GM18508 (cell line): ENCODE measurements around the gene PCNX2.

Source experiments
- ATAC-seq: cut with Tn5 transposase; IDR thresholded peaks from one replicate; pipeline ENCODE4 v1.9.1; 2021; ENCODE audit warnings: moderate number of reproducible peaks; ENCODE audit not compliant: insufficient read depth, unreplicated experiment

PCNX2 gene

GRCh38 chr1:233320023-233320422 lies 24.5 kb upstream of the PCNX2 start:
- no peak for ATAC-seq

GRCh38 chr1:233319272-233319671 lies 23.7 kb upstream of the PCNX2 start:
- no peak for ATAC-seq

GRCh38 chr1:233316473-233316872 lies 20.9 kb upstream of the PCNX2 start:
- ATAC-seq: no peak

- no peak for ATAC-seq
Measured at GRCh38 chr1:233315718-233316301, 20.3 kb upstream of the PCNX2 start.

GRCh38 chr1:233313434-233314155 lies 18.1 kb upstream of the PCNX2 start:
- ATAC-seq: no peak

GRCh38 chr1:233304489-233305102 lies 9.1 kb upstream of the PCNX2 start:
- no peak for ATAC-seq

- ATAC-seq: no peak
Measured at GRCh38 chr1:233300326-233300725, 4.8 kb upstream of the PCNX2 start.

GRCh38 chr1:233299450-233299849 lies 3.9 kb upstream of the PCNX2 start:
- no peak for ATAC-seq

GRCh38 chr1:233295975-233296322 lies 424 bp upstream of the PCNX2 start:
- no peak for ATAC-seq

- no peak for ATAC-seq
Measured at GRCh38 chr1:233294913-233295236, 650 bp downstream of the PCNX2 start.

- no peak for ATAC-seq
Measured at GRCh38 chr1:233293556-233294446, 1.7 kb downstream of the PCNX2 start.

- ATAC-seq: no peak
Measured at GRCh38 chr1:233290396-233291034, 5.0 kb downstream of the PCNX2 start.

- no peak for ATAC-seq
Measured at GRCh38 chr1:233289676-233290075, 5.8 kb downstream of the PCNX2 start.

- ATAC-seq: no peak
Measured at GRCh38 chr1:233282582-233282886, 13.0 kb downstream of the PCNX2 start.

GRCh38 chr1:233281711-233282581 lies 13.6 kb downstream of the PCNX2 start:
- peak; percentile 85 for ATAC-seq

GRCh38 chr1:233279971-233280370 lies 15.6 kb downstream of the PCNX2 start:
- ATAC-seq: no peak

GRCh38 chr1:233278631-233279030 lies 16.9 kb downstream of the PCNX2 start:
- ATAC-seq: no peak

- no peak for ATAC-seq
Measured at GRCh38 chr1:233277637-233278606, 17.6 kb downstream of the PCNX2 start.

GRCh38 chr1:233269656-233270055 lies 25.9 kb downstream of the PCNX2 start:
- ATAC-seq: no peak
